Measurements from ENCODE around the gene NIPAL4. TPM values are rescaled to one million over a fixed set of nuclear protein-coding genes. Genes with fewer than 3 reads are reported as not detected.

Gene NIPAL4
- total RNA-seq, 1 experiment from 2014 or later, result not detected

- Mint-ChIP-seq H3K27ac (no peak overlapping the region), H3K4me1 (no peaks in the 10 kb centered on the region), H3K4me3 (no peak overlapping the region), H3K27me3 (ENCODE audit: low read depth) (no peaks in the 10 kb centered on the region), H3K36me3 (ENCODE audit: insufficient read depth in 1 of 3, low read depth in 3 of 3) (no peaks in the 10 kb centered on the region), H3K9me3 (no peaks in the 10 kb centered on the region)
- H2BK5ac ChIP-seq (ENCODE audit: insufficient read length, low read length), result no peak overlapping the region
- H2AFZ ChIP-seq (ENCODE audit: low read length), result no peak overlapping the region
- DNase-seq, result peak; percentile 51
- WGBS (ENCODE audit: extremely low coverage, insufficient read length, low lambda C conversion rate), result no CpG with 5 or more reads among the region's 1 CpG
- no peak overlapping the region for H4K5ac ChIP-seq (ENCODE audit: insufficient read length, low read depth, low read length)
- H3K4me2 ChIP-seq (ENCODE audit: insufficient read depth, insufficient read length, low read length), result no peak overlapping the region
- no peak overlapping the region for H4K91ac ChIP-seq (ENCODE audit: insufficient read length, low read depth, low read length)
- no peaks in the 10 kb centered on the region for H3K79me1 ChIP-seq (ENCODE audit: insufficient read depth, low read depth, low read length, poor library complexity, severe bottlenecking)
- no peaks in the 10 kb centered on the region for H3K9me3 ChIP-seq (ENCODE audit: control insufficient read depth, low read depth, low read length)
- no peak overlapping the region for H3T11ph ChIP-seq (ENCODE audit: low read length)
- no peaks in the 10 kb centered on the region for H4K20me1 ChIP-seq (ENCODE audit: control insufficient read depth, insufficient read depth, insufficient read length)
- H3K18ac ChIP-seq (ENCODE audit: insufficient read length, low read depth, low read length), result no peak overlapping the region
- H2BK12ac ChIP-seq (ENCODE audit: insufficient read length, low read depth, low read length), result no peak overlapping the region
- H3K23me2 ChIP-seq (ENCODE audit: insufficient read length, low read depth, low read length, poor library complexity, severe bottlenecking), result no peaks in the 10 kb centered on the region
- no peaks in the 10 kb centered on the region; the same call in 1 of the 2 replicates for H3K4me1 ChIP-seq (ENCODE audit: insufficient read depth, low read length)
- no peak overlapping the region for H3K4ac ChIP-seq (ENCODE audit: low read depth, low read length)
- H3K23ac ChIP-seq (ENCODE audit: insufficient read length, low read depth, low read length), result no peak overlapping the region
- no peak overlapping the region for H3K9ac ChIP-seq (ENCODE audit: extremely low read depth, insufficient read length, low read length)
- no peak overlapping the region for H3K14ac ChIP-seq (ENCODE audit: insufficient read depth, low read length)
- no peak overlapping the region for H3K56ac ChIP-seq (ENCODE audit: insufficient read length, low read depth, low read length)
- H2BK120ac ChIP-seq (ENCODE audit: low read depth, low read length, poor library complexity, severe bottlenecking), result no peak overlapping the region
- no peak overlapping the region for H2BK20ac ChIP-seq (ENCODE audit: low read depth, low read length, poor library complexity, severe bottlenecking)
- no peaks in the 10 kb centered on the region for H3K27me3 ChIP-seq (ENCODE audit: insufficient read depth, low read length)
- no peak overlapping the region for H2AK5ac ChIP-seq (ENCODE audit: insufficient read length, low read length)
- no peak overlapping the region for H4K8ac ChIP-seq (replicated peaks; ENCODE audit: insufficient read length, low read depth, low read length)
- H2BK15ac ChIP-seq (ENCODE audit: low read depth, low read length), result no peak overlapping the region
- peak; percentile 81 for TF ChIP-seq CTCF (conservative IDR thresholded peaks at IDR 0.05)
- H3K27ac ChIP-seq (ENCODE audit: insufficient read length, low read depth, low read length), result no peak overlapping the region
- no peaks in the 10 kb centered on the region for H3K79me2 ChIP-seq (ENCODE audit: insufficient read depth, low read length)
Measured at GRCh38 chr5:157471709-157472108, 11.7 kb downstream of the NIPAL4 start.
